AG04450 (cell line): ENCODE results near the gene ARHGAP24. TPM values are rescaled to one million over a fixed set of nuclear protein-coding genes. Genes with fewer than 3 reads are reported as not detected.
"Not testable (repeated sequence)": the region's sequence is repeated elsewhere in the genome, so short reads cannot be mapped to it uniquely, and the experiment has no call there.

ENCODE experiments used
- CTCF ChIA-PET: fragments of 300-600, 350-600 bp; formaldehyde crosslinking; extraction: SDS; loops from one replicate; lab custom pipeline; 2022; ENCODE audit warnings: antibody characterized with exemption, inconsistent platforms; lab: Charles Lee
- POLR2A ChIA-PET: fragments of 350-600 bp; formaldehyde crosslinking; extraction: SDS; loops from one replicate; lab custom pipeline; 2021; ENCODE audit warnings: antibody characterized with exemption, inconsistent platforms; lab: Yijun Ruan, JAX
- DNase-seq: peaks from one replicate; pipeline ENCODE4 v3.0.0-alpha.2; 2011; ENCODE audit warnings: low read depth, low spot score
- H3K27ac ChIP-seq: one replicate; pipeline ENCODE4 v1.5.1; 2012; ENCODE audit warnings: low read depth, low read length, control low read depth
- H3K27me3 ChIP-seq: one replicate; pipeline ENCODE4 v1.6.0; 2012; ENCODE audit warnings: low read length; ENCODE audit not compliant: control insufficient read depth, insufficient read depth
- H3K4me3 ChIP-seq: 2 replicates; pipeline ENCODE4 v1.5.1; 2011; ENCODE audit warnings: mild to moderate bottlenecking, low read depth, low read length, control low read depth
- H3K9me3 ChIP-seq: 2 replicates; pipeline ENCODE4 v1.5.1; 2012; ENCODE audit warnings: low read length; ENCODE audit not compliant: control insufficient read depth, insufficient read depth
- polyA plus RNA-seq: library from polyadenylated mRNA; depleted of rRNA; stranded (reverse); fragments of >200 nt; gene quantifications from 2 replicates; pipeline ENCODE4 v1.2.3, GENCODE V29; 2011
- TF ChIP-seq, protein P1 (sequence below): IDR thresholded peaks from 2 replicates; pipeline ENCODE4 v1.5.1; 2011; ENCODE audit warnings: low read depth, low read length, control low read depth, inconsistent platforms

The ARHGAP24 gene
- polyA plus RNA-seq, 1 experiment: 16.8 TPM

DNA sequence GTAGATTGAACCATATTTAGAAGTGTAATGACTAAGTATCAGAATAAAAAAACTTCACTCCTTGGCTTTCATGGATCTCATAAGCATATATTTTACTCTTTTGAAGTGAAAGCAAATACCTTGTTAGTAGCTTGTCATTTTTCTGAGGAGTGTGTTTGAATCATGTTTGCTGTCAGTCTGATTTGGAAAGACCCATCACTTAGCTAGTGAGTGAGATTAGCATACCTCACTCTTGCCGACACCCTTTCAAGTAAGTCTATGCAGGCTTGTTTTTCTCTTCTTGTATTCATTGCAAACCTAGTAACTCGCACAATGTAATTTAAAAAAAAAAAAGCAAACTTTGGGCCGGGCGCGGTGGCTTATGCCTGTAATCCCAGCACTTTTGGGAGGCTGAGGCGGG, 360.0 kb downstream of the ARHGAP24 start:
- ChIA-PET CTCF (no interaction called here), POLR2A (no interaction called here)
- Histone ChIP-seq H3K27ac (no peak overlapping the region), H3K4me3 (no peak overlapping the region), H3K9me3 (no peaks in the 10 kb centered on the region), H3K27me3 (no peaks in the 10 kb centered on the region)
- TF ChIP-seq, protein P1, sequence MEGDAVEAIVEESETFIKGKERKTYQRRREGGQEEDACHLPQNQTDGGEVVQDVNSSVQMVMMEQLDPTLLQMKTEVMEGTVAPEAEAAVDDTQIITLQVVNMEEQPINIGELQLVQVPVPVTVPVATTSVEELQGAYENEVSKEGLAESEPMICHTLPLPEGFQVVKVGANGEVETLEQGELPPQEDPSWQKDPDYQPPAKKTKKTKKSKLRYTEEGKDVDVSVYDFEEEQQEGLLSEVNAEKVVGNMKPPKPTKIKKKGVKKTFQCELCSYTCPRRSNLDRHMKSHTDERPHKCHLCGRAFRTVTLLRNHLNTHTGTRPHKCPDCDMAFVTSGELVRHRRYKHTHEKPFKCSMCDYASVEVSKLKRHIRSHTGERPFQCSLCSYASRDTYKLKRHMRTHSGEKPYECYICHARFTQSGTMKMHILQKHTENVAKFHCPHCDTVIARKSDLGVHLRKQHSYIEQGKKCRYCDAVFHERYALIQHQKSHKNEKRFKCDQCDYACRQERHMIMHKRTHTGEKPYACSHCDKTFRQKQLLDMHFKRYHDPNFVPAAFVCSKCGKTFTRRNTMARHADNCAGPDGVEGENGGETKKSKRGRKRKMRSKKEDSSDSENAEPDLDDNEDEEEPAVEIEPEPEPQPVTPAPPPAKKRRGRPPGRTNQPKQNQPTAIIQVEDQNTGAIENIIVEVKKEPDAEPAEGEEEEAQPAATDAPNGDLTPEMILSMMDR: no peak
- DNase-seq: no peak

DNA sequence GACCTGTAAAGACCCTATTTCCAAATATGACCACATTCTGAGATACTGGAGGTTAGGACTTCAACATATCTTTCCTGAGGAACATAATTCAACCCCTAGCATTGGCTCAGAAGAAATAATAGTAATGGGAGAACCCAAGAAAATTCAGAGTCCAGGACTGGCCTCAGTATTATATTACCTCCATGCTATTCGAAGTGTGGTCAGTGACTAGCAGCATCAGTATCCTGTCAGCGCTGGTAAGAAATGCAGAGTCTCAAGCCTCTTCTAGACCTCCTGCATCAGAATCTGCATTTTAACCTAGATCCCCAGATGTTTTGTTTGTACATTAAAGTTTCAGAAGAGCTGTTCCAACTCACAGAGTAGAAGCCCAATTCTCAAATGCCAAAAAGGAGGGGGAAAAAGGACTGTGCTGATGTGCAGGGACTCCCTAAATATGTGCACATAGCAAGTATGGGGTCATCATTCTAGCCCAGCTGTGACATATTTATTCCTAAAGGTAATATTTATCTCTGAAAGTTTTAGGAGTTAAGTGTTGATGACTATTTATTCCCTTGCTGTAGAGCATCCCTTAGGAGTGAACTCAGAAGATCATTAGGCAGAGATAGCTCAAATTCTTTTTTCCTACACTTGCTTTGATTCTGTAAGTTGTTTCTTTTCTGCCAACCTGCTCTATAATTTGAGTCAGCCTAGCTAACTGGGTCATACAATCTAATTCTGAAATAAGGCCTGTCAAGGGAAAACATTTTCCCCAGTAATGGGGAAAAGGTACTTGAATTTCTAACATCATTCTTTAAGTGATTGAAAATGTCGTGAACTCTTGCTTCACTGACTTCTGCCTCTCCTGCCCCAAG, 361.9 kb downstream of the ARHGAP24 start:
- TF ChIP-seq, protein P1: no peak
- Histone ChIP-seq H3K4me3 (no peak overlapping the region), H3K27ac (no peak overlapping the region), H3K27me3 (no peaks in the 10 kb centered on the region), H3K9me3 (no peaks in the 10 kb centered on the region)
- ChIA-PET CTCF (no interaction called here), POLR2A (no interaction called here)
- DNase-seq: no peak

DNA sequence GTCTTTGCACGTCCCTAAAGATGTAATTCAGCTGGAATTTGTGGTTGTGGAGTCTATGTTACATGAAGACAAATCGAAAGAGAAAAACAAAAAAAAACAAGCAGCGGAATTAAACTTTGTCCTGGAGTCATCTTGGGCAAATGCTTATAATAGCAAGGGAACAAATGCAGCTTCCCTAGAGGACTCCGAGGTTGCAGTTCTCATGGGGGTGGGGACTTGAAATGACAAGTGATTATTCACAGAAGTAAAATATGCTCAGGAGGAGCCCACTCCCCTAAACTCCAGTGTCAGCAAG, 362.4 kb downstream of the ARHGAP24 start:
- DNase-seq: no peak
- Histone ChIP-seq H3K27ac (no peak overlapping the region), H3K9me3 (no peaks in the 10 kb centered on the region), H3K4me3 (no peak overlapping the region), H3K27me3 (no peaks in the 10 kb centered on the region)
- POLR2A ChIA-PET: no interaction called here
- CTCF ChIA-PET: no interaction called here
- TF ChIP-seq, protein P1: no peak

DNA sequence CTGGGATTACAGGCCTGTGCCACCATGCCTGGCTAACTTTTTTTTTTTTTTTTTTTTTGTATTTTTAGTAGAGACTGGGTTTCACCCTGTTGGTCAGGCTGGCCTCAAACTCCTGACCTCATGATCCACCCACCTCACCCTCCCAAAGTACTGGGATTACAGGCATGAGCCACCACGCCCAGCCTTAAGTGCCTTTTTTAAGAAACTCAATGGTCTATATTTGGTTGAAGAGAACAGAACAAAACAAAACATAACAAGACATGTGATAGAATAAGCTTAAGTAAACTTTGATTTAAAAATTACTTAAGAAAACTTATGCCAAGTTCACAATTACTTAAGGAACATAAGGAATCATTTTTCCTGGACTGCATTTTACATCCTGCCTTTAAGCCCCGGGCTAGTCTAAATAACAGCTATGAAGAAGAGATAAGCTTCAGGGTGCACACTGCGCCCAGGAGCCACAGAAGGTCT, 365.1 kb downstream of the ARHGAP24 start:
- CTCF ChIA-PET: interaction anchor here (1.5 to 1.6 kb wide), 2 partner anchors 16 to 43 kb away, joined by 3 to 7 read pairs; no protein-coding TSS in a partner anchor
- POLR2A ChIA-PET, H3K9me3 ChIP-seq, H3K27me3 ChIP-seq, DNase-seq, H3K4me3 ChIP-seq, H3K27ac ChIP-seq: not testable (repeated sequence)

DNA sequence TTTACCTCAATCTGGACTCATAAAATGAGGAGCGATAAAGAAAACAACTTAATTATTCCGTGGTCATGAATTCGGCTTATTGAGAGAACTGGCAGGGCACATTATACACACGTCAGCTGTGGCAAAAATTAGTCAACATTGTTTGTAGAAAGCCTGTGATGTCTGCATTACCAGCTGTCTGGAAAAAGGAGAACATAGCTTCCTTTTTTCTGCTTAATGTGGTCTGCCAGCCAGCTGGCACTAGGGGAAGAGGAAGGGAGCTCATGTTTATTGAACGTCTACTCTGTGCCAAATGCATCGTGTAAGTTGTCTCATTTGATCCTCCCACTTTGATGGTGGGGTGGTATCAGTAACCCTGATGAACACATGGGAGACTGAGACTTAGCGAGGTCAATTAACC, 367.6 kb downstream of the ARHGAP24 start:
- DNase-seq: no peak
- Histone ChIP-seq H3K4me3 (no peak overlapping the region), H3K27me3 (no peaks in the 10 kb centered on the region), H3K9me3 (no peaks in the 10 kb centered on the region), H3K27ac (no peak overlapping the region)
- TF ChIP-seq, protein P1: no peak
- ChIA-PET CTCF (interaction anchor here (0.7 to 1.2 kb wide), 2 partner anchors 46 to 95 kb away, joined by 3 to 4 read pairs; no protein-coding TSS in a partner anchor), POLR2A (no interaction called here)

DNA sequence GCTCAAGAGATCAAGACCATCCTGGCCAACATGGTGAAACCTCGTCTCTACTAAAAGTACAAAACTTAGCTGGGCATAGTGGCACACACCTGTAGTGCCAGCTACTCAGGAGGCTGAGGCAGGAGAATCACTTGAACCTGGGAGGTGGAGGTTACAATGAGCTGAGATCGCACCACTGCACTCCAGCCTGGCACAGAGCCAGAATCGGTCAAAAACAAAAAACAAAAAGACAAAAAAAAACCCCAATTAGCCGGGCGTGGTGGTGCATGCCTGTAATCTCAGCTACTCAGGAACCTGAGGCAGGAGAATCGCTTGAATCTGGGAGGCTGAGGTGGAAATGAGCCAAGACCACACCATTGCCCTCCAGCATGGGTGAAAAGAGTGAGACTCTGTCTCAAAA, 378.8 kb downstream of the ARHGAP24 start:
- DNase-seq, H3K4me3 ChIP-seq, POLR2A ChIA-PET, CTCF ChIA-PET, H3K9me3 ChIP-seq, H3K27ac ChIP-seq, H3K27me3 ChIP-seq: not testable (repeated sequence)
